GM03348 (cell line): ENCODE data around the gene JMJD7.

Source experiments
- DNase-seq: peaks from one replicate; pipeline ENCODE4 v3.0.0; 2012; ENCODE audit warnings: low spot score

Gene JMJD7

DNA sequence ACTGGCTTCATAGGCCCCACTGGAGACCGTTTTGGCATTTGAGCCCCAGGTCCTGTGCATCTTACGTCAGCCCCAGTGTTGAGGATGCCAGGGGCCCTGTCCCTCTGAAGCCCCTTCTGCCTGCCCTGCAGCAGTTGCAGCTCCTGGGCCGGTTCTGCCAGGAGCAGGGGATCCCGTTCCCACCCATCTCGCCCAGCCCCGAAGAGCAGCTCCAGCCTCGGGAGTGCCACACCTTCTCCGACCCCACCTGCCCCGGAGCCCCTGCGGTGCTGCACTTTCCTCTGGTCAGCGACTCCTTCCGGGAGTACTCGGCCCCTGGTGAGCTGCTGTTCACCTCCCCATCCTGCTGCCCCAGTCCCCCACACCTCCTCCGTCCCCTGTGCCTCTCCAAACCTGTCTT is 19.3 kb downstream of the JMJD7 start:
- DNase-seq: no peak

DNA sequence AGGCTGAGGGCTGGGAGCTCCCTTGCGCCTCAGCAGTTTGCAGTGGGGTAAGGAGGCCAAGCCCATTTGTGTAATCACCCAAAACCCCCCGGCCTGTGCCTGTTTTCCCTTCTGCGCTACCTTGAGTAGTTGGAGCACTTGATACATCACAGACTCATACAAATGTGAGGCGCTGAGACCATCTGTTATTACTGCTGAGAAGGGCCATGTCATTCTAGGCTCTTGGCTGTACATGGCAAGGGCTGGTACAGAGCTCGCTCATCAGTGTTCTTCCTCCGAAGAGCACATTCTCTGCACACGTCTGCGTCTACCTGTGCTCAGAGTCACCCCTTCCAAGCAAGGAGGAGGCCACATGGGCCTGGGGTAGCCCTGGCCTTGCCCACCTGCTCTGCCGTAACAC is 20.1 kb downstream of the JMJD7 start:
- no peak for DNase-seq

DNA sequence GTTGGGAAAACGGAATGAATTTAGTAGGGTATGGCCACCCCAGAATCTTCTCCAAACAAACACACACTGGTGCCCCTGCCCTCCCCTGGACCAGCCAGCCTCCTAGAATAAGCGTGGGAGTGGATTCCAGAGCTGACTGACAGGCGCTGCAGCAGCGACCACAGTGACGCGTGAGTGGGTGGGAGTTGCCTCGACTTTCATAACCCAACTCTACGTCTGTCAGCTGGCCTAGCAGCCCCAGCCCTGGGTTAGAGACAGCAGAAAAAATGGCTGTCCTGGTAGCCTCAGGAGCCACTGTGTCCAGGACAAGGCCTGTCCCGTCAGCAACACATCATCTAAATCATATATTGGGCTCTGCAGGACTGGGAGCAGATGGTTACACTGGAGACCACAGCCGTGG is 20.7 kb downstream of the JMJD7 start:
- no peak for DNase-seq

DNA sequence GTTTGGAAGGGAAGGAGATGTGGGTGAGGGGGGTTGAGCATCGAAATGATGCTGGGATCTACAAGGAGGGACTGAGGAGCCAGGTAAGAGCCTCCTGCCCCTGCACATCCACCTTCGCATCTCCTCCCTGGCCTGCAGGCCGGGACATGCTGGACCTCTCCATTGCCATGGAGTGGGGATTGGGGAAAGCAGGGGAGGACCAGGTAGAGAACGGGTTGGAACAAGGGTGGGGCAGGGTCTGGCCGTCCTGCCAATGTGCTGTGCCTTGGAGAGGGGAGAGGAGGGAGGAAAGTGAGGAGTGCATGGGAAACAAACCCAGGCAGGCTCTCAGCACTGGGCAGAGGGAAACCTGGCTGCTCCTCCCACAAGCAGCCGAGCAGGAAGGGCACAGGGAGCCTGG is 21.3 kb downstream of the JMJD7 start:
- no peak for DNase-seq

DNA sequence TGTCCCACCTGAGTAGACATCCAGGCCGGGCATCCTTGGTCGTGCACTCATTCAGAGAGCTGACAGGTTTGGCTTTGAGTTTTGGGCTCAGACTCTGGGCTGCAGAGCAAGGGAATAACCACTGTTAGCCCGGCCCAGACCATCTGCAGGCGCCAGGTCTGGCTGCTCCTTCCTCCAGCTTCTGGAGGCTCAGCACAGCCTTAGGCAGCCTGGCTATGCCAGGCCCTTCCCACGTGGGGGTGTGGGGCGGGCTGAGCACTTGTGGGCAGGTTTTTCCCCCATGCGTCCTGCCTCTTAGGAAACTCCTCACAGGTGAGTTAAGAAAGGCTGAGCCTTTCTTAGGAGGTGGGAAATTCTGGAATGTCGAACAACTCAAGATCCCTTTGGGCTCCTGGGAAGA is 22.0 kb downstream of the JMJD7 start:
- no peak for DNase-seq

DNA sequence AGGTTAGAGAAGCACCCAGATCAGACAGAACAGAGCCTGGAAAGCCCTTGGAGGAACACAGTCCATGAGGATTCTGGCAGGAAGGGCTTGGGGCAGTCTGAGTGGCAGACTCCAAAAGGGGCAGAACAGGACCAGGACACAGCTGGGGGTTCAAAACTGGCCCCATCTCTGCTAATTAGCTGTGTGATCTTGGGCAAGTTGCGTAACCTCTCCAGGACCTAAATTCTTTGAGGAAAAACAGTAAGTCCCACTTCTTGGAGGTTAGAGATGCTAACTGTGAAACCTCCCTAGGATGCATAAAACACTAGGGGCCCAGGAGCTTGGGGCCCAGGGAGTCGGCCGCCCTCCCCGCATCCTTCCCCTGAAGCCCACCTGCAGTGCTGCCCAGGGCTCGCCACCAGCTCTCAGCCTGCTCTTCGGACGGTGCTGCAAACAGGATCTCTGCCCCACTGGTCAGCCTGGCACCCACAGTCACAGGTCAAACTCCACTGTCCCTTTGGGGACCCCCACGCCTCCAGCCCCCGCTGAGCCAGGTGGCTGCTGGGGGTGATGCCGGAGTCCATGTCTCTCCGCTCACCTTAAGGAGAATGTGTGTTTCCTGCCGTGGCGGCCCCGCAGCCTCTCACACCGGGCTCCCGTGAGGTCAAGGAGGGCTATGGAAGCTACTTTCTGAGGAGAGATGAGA is 22.7 kb downstream of the JMJD7 start:
- no peak for DNase-seq

DNA sequence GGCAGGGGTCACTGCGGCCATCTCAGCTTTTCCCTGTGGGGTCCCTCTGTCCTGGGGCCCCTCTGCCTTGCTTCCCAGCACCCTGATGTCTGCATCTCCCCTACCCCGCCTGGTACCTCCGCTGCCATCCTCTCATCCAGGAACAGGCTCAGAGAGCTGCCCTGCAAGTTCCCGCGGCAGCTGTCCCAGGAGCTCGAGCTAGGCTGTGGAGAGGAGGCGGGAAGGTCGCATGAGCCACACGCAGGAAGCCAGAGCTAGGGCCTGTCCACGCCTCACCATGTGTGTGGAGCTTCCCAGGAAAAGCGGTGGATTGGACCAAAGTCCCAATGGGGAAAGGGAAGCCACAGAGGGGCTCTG is 23.3 kb downstream of the JMJD7 start:
- no peak for DNase-seq

DNA sequence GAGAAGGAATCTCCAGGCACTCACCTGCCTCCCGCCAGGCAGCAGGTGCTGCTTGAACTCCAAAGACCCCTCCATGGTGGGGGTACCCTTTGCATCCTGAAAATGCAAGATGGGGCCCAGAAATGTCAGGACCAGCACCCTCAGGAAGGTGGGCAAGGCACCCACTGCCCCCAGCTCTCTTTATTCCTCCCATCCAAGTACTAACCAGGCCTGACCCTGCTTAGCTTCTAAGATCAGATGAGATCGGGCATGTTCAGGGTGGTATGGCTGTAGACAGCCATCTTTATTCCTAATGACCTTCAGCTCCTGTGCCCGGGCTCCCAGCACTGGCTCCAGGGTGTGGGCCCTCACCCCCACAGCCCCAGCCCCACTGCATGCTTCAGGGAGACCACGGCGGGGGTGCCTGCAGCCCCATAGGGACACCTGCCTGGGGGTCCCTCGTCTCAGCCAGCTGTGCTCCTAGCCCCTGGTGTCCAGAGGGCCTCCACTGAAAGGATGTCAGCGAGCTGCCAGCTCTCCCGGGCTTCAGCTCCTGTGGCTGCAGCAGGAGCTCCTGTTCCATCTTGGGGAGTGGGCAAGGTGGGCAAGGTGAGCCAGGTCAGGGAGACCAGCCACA is 24.0 kb downstream of the JMJD7 start:
- DNase-seq: no peak

DNA sequence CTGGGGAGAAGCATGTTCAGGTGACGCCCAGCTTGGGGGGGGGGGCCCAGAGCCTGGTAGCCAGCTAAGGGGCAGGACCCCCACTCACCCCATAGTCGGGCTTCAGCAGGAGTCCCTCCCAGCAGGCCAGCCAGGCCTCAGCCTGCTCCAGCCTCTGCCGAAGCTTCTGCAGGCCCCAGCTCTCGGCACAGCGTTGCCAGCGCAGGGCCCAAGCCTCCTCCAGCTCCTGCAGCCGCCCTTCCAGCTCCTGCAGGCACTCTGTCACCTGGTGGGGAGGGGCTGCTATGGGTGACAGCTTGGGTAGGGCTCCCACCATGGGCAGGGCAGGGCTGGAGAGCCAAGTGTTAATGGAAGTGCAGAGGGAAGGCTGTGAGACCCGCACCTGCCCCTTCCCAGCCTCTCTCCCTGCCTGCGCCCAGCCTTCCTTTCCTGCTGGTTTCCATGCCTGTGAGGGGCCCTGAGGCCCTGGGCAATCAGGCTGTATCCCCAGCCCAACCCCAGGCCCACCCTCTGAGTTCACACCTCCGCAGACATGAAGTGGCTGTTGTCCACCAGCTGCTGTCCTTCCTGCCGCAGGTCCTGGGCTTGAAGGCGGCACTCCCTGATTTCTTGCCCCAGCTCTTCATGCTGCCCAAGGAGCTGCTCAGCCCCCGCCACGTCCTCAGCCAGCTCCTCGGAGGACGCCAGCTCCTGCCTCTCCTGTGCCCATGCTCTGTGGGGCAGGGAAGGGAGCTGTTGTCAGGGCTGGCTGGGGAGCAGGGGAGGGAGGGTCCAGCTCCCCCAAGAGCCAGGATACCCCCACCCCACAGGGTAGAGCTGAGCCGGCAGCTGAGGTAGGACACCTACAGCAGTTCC is 25.1 kb downstream of the JMJD7 start:
- no peak for DNase-seq

DNA sequence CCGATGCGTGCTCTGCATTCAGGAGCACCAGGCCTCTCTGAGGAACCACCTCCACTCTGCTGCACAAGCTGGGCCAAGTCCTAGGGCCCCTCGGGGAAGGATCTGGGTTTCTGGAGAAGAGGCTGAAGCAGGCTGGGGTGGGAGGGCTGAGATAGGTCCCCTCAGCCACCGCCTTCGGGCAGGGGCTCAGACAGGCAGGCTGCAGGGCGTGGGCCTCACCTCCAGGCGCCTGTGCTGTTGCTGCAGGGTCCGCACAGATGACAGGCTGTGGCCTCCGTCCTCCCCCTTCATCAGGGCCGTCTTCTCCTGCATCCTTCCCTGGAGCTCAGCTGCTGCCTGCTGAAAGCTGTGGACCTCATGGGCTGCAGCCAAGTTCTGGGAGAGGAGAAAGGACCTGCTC is 25.9 kb downstream of the JMJD7 start:
- no peak for DNase-seq

DNA sequence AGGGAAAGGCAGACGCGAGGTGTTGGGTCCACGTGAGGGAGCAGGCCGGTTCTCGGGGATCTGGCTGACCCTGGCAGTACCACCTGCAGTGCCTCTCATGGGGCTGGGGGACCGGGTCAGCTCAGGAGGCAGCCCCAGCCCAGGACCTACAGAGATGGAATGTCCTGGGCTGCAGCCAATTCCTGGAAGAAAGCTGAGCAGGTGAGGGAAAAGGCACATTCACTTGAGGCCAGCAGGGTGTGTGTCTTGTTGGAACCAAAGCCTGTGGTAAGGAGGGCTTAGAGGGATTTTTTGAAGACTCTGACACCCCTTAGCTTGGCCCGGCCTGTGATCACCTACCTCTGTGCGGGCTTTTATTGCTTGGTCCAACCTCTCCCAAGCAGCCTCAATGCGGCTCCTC is 26.6 kb downstream of the JMJD7 start:
- DNase-seq: no peak

DNA sequence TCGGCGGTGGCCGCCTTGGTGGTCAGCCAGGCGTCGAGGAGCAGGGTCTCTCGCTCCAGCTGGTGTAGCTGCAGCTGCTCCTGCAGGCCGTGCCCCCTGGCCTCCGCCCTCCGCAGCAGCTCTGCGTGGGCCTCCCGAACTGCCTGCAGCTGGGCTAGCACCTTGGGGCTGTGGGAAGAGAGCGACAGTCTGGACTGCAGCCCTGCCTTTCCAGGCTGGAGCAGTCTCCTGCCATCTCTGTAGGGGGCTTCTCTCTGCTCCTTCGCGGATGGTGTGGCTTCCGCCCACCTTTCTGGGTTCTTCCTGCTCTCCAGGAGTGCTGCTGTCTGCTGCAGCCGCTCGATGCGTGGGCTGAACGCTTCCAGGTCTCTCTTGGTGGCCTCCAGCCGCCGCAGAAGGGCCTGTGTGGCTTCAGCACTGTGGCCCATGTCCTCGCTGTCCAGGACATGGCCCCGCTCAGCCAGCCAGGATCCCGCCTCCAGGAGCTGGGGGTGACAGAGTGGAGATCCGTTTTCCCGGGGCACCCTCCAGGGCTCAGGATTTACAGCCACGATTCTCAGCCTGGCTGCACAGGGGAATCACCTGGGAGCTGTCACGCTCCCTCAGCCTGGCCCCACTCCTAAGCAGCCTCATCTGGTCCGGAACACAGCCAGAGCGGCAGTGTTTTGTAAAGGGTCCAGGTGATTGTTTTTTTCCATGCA is 27.5 kb downstream of the JMJD7 start:
- DNase-seq: no peak

DNA sequence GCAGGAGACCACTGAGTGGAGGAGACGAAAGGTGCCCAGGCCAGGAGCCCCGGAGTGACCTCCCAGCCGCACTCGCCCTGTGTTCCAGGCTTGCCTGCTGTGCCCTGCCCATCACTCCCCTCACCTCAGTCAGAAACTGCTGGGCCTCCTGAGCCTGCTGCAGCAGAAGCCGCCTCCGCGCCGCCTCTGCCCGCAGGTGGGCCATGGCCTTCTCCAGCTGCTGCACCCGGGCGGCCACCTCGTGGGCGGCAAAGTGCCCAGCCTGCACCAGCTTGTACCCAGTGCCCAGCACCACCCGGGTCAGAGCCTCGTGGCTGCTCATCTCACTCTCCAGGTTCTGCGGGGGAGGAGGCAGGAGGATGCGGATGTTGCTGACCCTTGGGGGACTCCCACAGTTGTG is 28.4 kb downstream of the JMJD7 start:
- DNase-seq: no peak

DNA sequence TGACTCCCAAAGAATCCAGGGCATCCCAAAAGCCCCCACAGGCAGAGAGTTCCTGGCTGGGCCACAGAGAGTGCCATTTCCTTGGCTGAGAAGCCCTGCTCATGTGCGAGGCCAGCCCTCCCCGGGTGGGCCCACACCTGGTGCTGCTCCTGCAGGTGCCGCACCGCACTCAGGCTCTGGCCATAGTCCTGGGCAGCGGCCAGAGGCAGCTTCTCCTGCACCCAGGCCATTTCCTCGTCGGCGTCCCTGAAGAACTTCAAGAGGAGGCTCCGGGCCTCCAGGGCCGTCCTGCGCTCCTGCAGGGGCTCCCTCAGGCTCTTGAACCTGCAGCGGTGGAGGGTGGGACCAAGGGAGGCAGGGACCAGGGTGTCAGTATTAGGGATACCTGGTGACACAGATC is 28.8 kb downstream of the JMJD7 start:
- no peak for DNase-seq

DNA sequence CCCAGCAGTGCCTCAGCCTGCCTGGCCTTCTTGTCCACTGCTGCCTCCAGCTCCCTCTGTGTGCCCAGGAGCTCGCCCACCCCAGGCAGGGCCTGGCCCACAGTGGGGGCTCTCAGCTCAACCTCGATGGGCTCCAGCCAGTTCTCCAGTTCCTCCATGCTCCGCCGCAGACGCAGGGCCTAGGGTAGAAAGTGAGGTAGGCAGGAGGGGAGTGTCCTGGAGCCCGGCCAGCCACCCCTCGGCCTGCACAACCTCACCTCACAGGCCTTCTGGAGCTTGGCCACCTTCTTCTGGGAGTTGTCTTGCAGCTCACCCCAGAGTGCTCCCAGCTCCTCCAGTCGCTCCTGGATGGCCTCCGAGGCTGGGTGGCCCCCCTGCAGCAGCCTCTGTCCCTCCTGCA is 29.4 kb downstream of the JMJD7 start:
- no peak for DNase-seq

DNA sequence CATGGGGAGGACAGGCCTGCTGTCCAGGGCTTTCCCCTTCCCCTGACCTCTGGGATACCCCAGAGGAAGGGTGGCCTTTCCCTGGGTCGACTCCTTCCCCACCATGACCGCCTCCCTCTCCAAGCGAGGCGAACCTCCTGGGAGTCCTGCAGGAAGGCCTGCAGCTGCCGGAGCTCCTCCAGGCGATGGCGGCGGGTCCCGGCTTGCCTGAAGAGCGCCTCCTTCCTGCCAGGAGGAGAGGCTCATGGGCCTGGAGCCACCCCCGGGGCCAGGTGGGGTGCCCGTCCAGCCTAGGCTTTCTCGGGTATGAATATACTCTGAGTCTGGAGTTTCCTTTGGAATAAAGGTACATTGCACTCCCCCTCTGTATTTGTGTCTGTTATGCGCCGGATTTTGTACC is 30.9 kb downstream of the JMJD7 start:
- no peak for DNase-seq

DNA sequence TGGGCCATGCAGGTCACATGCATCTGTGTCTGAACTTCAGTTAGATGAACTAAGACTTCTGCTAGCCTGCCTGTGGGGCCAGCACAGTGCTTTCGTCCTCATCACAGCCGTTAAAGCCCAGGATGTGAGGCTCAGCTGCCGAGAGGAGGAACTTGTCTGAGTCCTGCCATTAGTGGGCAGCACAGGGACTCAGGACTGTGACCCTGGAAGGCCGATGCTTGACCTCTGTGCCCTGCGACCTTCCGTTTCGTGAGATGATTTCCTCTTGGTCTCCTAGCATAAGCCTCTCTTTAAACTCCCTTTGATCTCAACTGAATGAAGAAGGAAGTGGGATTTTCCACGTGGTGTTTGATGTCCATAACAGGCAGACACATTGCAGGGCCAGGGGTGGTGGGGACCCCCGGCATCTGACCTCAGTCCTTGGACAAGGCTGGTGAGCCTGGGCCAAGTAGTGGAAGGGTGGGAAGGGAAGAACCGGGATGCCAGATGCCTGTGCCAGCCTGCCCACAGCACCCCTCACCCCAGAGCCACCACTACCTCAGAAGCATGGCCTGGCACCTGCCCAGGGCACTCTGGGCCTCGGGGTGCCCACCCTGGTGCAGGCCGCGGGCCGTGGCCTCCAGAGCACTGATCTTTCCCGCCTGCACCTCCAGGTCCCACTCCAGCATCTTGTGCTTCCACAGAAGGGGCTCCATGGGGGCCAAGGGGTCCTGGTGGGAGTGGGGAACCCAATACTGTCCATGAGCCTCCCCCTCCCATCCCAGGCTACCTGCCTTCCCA is 32.3 kb downstream of the JMJD7 start:
- DNase-seq: no peak

DNA sequence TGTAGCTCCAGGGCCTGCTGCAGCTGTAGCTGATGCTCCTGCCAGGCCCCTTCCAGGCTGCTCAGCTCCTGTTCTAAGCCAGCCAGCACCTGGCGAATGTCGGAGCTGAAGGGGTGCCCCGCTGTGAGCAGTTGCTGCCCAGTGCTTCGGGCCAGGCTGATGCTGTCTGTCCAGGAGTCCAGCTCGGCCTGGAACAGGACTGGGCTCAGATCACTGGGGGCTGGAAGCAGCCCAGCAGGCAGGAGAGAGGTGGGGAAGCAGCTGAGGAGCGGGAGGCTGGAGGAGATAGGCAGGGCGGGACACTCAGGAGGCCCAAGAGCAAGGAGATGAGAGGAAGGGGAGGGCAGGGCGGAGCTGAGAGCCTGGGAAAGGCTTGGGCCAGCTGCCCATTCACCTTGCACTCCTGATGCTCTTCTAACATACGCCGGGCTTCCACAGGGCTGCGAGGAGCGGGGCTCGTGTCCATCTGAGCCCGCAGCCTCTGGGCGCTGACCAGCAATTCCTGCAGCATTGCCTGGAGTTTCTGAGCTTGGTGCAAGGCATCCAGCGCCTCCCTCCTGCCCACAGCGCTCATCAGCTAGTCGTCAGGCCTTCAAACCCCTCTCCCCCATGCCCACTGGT is 34.0 kb downstream of the JMJD7 start:
- DNase-seq: no peak

DNA sequence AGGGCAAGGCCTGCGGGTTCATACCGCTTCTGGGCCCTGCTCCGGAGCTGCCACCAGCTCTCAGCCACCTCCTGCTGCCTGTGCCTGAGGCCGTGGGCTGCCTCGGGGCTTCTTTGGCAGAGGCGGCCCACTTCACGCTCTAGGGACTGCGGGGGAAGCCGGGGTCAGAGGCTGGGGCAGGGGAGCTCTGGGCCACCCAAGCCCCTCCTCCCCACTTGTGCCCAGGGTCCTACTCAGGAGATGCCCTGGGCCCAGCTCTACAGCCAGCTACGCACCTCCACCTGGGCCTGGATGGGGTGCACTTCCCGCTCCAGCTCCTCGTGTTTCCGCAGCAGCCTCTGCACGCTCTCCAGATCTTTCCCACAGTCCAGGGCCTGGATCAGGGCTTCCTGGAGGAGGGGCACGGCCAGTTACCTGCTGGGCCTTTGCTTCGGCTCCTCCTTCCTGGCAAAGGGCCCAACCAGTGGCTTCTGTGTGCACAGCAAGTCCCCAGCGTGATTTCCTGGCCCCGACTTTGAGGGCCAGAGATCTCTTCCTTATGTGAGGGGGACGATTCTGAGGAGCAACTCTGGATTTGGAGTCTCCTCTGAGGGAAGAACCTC is 34.7 kb downstream of the JMJD7 start:
- DNase-seq: no peak

DNA sequence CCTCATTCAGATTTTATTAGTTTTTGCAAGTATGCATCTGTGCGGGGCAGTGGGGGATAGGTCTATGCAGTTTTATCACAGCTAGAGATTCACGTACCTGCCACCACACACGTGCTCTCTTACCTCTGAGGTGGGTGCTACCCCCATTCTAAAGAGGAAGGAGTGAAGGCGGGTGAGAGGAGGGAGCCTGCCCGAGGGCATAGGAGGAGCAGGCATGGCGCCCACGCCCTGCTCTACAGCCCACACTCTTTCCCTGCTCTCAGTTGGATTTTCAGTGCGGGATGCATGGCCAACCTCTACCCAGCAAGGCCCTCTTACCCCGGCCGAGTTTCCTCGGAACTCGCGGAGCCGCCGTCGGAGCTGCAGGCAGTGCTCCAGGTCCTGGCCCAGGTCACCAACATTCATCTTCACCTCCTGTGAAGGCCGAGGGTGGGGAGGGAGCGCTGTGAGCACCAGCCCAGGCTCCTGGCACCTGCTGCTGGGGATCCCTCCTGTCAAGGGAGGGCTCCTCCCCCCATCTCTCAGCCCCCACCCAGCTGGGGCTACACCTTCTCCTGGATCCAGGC is 37.7 kb downstream of the JMJD7 start:
- no peak for DNase-seq

DNA sequence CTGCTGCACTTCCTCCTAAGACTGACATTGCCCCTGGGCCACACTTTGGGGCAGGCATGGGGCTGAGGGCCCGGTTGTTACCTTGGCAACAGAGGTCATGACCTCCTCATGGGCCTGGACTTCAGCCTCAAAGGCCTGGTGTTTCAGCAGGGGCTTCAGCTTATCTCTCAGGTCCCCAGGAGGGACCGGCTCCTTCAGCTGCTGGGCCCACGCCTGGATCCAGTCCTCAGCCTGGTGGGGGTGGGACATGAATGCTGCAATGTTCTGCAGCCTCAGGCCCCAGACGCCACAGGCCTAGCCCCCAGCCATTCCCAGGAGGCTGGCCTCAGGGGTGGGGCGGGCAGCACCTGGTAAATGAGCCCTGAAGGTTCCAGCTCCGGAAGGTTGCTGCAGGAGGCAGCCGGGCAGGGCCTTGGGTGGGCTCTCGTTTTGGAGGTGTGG is 38.4 kb downstream of the JMJD7 start:
- no peak for DNase-seq
